Breast epithelium (tissue), 4 donors: ENCODE data around the gene CTNNA3. TPM values are rescaled to one million over a fixed set of nuclear protein-coding genes. Genes with fewer than 3 reads are reported as not detected.

ENCODE experiments used
- DNase-seq, 2 donors: peaks; one replicate each; pipeline ENCODE4 v3.0.0-alpha.2; 2019; ENCODE audit warnings: low spot score in 2 of 2
- H3K27ac ChIP-seq, 2 donors: fragments of 200-600 bp; sonication (generic) in 1 of 2; one replicate each; pipeline ENCODE4 v1.5.1; 2016 to 2019; ENCODE audit warnings: mild to moderate bottlenecking in 1 of 2
- H3K27me3 ChIP-seq, 2 donors: fragments of 200-600 bp; sonication (generic) in 1 of 2; one replicate each; pipeline versions ENCODE4 v1.5.1 to v1.6.0; 2017 to 2019; ENCODE audit warnings: control low read depth in 1 of 2, mild to moderate bottlenecking in 1 of 2
- H3K36me3 ChIP-seq: fragments of 200-600 bp; one replicate; pipeline ENCODE4 v1.5.1; 2019
- H3K4me1 ChIP-seq, 2 donors: fragments of 200-600 bp; sonication (generic); one replicate each; pipeline ENCODE4 v1.5.1; 2016 to 2019; ENCODE audit warnings: control low read depth in 1 of 2
- H3K4me3 ChIP-seq, 3 donors: fragments of 200-600 bp; sonication (generic); 1 replicate in 2 of 3; 2 replicates in 1 of 3; pipeline ENCODE4 v1.5.1; 2016 to 2019; ENCODE audit warnings: mild to moderate bottlenecking in 3 of 3, moderate library complexity in 2 of 3
- H3K9me3 ChIP-seq, 2 donors: fragments of 200-600 bp; sonication (generic) in 1 of 2; one replicate each; pipeline ENCODE4 v1.5.1; 2016 to 2019; ENCODE audit warnings: control low read depth in 1 of 2
- CTCF ChIP-seq, 3 donors: fragments of 450-650 bp; IDR thresholded peaks; one replicate each; pipeline ENCODE4 v1.5.1; 2016 to 2017; ENCODE audit warnings: antibody characterized with exemption in 3 of 3, mild to moderate bottlenecking in 3 of 3, moderate library complexity in 3 of 3
- POLR2A ChIP-seq: fragments of 450-650 bp; IDR thresholded peaks from one replicate; pipeline ENCODE4 v1.6.1; 2016; ENCODE audit warnings: antibody characterized with exemption, mild to moderate bottlenecking, moderate library complexity
- POLR2AphosphoS5 ChIP-seq, 3 donors: sonication (generic); formaldehyde crosslinking; IDR thresholded peaks; one replicate each; pipeline ENCODE4 v1.6.1; 2017; ENCODE audit warnings: antibody characterized with exemption in 3 of 3
- intact Hi-C: fragments of 100-400 bp; cut with DNase I; formaldehyde crosslinking; loops from one replicate; pipeline ENCODE4 v1.15.1; 2023; ENCODE audit warnings: low total_unique reads
- total RNA-seq, 3 donors: library from RNA; depleted of rRNA; stranded (reverse); fragments of >200 nt; gene quantifications; one replicate each; pipeline ENCODE4 v1.1.0, GENCODE V29; 2016

CTNNA3 gene
- total RNA-seq, 3 donors from 2014 or later, result 0.33 to 1.1 (median 0.59) TPM

GRCh38 chr10:67629461-67629971 lies 66.5 kb downstream of the CTNNA3 start:
- Histone ChIP-seq H3K27ac (no peak overlapping the region), H3K36me3 (no peaks in the 10 kb centered on the region), H3K4me3 (no peak overlapping the region), H3K9me3 (peaks cover 0 to 6% of the 10 kb centered on the region in 2 donors), H3K27me3 (no peaks in the 10 kb centered on the region), H3K4me1 (no peaks in the 10 kb centered on the region)
- intact Hi-C loops, result no loop called here
- DNase-seq, result no peak
- TF ChIP-seq POLR2A, result no peak
- no peak for TF ChIP-seq POLR2AphosphoS5 (IDR thresholded peaks at IDR 0.05)
- no peak for TF ChIP-seq CTCF (IDR thresholded peaks at IDR 0.05)

- Histone ChIP-seq H3K36me3 (no peaks in the 10 kb centered on the region), H3K9me3 (peaks cover 0 to 6% of the 10 kb centered on the region in 2 donors), H3K4me3 (no peak overlapping the region), H3K4me1 (no peaks in the 10 kb centered on the region), H3K27me3 (no peaks in the 10 kb centered on the region), H3K27ac (no peak overlapping the region)
- TF ChIP-seq POLR2AphosphoS5 (IDR thresholded peaks at IDR 0.05) (no peak), POLR2A (no peak), CTCF (IDR thresholded peaks at IDR 0.05) (no peak)
- no peak for DNase-seq
- intact Hi-C loops, result no loop called here
Measured at GRCh38 chr10:67622984-67623383, 73.0 kb downstream of the CTNNA3 start.

GRCh38 chr10:67622511-67622910 lies 73.5 kb downstream of the CTNNA3 start:
- Histone ChIP-seq H3K27ac (no peak overlapping the region), H3K4me1 (no peaks in the 10 kb centered on the region), H3K27me3 (no peaks in the 10 kb centered on the region), H3K36me3 (no peaks in the 10 kb centered on the region), H3K9me3 (peaks cover 0 to 6% of the 10 kb centered on the region in 2 donors), H3K4me3 (no peak overlapping the region)
- intact Hi-C loops, result no loop called here
- no peak for TF ChIP-seq CTCF (IDR thresholded peaks at IDR 0.05)
- no peak for TF ChIP-seq POLR2A
- TF ChIP-seq POLR2AphosphoS5 (IDR thresholded peaks at IDR 0.05), result no peak
- no peak for DNase-seq

GRCh38 chr10:67621834-67622233 lies 74.2 kb downstream of the CTNNA3 start:
- intact Hi-C loops, result no loop called here
- Histone ChIP-seq H3K36me3 (no peaks in the 10 kb centered on the region), H3K9me3 (peaks cover 0 to 2% of the 10 kb centered on the region in 2 donors), H3K4me3 (no peak overlapping the region), H3K4me1 (no peaks in the 10 kb centered on the region), H3K27ac (no peak overlapping the region), H3K27me3 (no peaks in the 10 kb centered on the region)
- DNase-seq, result no peak
- TF ChIP-seq POLR2AphosphoS5 (IDR thresholded peaks at IDR 0.05), result no peak
- TF ChIP-seq POLR2A, result no peak
- no peak for TF ChIP-seq CTCF (IDR thresholded peaks at IDR 0.05)

- intact Hi-C loops, result no loop called here
Measured at GRCh38 chr10:67618116-67618515, 77.9 kb downstream of the CTNNA3 start.

More at GRCh38 chr10:67618116-67618515, 77.9 kb downstream of the CTNNA3 start:
- TF ChIP-seq POLR2A (no peak), CTCF (IDR thresholded peaks at IDR 0.05) (no peak), POLR2AphosphoS5 (IDR thresholded peaks at IDR 0.05) (no peak)
- peaks cover 0 to 3% of the 10 kb centered on the region in 2 donors for H3K9me3 ChIP-seq
- no peak for DNase-seq
- no peaks in the 10 kb centered on the region for H3K27me3 ChIP-seq
- H3K4me3 ChIP-seq, result no peak overlapping the region
- no peaks in the 10 kb centered on the region for H3K4me1 ChIP-seq
- H3K36me3 ChIP-seq, result no peaks in the 10 kb centered on the region
- no peak overlapping the region for H3K27ac ChIP-seq
